GM10266 (cell line): ENCODE measurements around the gene NUDT8.
A peak's percentile ranks its signal among the peaks of the same experiment; 100 is the strongest.

Source experiments
- DNase-seq: peaks from one replicate; pipeline ENCODE4 v3.0.0; 2012; ENCODE audit errors: extremely low spot score
- TF ChIP-seq, protein P1 (sequence below): IDR thresholded peaks from 2 replicates; pipeline ENCODE4 v1.5.1; 2012; ENCODE audit warnings: mild to moderate bottlenecking, low read depth; ENCODE audit not compliant: control insufficient read depth, insufficient read depth; ENCODE audit errors: missing control alignments

NUDT8 gene

DNA sequence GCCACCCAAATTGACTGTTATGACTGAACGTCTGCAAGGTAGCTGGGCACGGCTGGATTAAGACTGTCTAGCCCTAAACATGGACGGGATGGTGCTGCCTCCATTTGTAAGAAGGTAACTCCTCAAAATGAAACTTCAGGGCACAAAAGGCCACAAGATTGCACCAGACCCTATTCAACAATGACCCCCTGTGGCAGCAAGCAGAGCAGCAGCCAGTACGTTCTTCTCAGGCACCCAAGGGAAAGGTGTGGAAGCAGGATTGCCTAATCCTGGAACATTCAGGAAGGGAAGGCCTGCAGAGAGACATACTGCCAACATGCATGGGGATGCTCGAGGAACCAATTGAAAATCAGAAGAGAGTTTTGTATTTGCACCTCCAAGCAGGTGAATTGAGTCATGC lies 14.3 kb upstream of the NUDT8 start:
- no peak for DNase-seq
- TF ChIP-seq, protein P1, sequence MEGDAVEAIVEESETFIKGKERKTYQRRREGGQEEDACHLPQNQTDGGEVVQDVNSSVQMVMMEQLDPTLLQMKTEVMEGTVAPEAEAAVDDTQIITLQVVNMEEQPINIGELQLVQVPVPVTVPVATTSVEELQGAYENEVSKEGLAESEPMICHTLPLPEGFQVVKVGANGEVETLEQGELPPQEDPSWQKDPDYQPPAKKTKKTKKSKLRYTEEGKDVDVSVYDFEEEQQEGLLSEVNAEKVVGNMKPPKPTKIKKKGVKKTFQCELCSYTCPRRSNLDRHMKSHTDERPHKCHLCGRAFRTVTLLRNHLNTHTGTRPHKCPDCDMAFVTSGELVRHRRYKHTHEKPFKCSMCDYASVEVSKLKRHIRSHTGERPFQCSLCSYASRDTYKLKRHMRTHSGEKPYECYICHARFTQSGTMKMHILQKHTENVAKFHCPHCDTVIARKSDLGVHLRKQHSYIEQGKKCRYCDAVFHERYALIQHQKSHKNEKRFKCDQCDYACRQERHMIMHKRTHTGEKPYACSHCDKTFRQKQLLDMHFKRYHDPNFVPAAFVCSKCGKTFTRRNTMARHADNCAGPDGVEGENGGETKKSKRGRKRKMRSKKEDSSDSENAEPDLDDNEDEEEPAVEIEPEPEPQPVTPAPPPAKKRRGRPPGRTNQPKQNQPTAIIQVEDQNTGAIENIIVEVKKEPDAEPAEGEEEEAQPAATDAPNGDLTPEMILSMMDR = peak; percentile 18

DNA sequence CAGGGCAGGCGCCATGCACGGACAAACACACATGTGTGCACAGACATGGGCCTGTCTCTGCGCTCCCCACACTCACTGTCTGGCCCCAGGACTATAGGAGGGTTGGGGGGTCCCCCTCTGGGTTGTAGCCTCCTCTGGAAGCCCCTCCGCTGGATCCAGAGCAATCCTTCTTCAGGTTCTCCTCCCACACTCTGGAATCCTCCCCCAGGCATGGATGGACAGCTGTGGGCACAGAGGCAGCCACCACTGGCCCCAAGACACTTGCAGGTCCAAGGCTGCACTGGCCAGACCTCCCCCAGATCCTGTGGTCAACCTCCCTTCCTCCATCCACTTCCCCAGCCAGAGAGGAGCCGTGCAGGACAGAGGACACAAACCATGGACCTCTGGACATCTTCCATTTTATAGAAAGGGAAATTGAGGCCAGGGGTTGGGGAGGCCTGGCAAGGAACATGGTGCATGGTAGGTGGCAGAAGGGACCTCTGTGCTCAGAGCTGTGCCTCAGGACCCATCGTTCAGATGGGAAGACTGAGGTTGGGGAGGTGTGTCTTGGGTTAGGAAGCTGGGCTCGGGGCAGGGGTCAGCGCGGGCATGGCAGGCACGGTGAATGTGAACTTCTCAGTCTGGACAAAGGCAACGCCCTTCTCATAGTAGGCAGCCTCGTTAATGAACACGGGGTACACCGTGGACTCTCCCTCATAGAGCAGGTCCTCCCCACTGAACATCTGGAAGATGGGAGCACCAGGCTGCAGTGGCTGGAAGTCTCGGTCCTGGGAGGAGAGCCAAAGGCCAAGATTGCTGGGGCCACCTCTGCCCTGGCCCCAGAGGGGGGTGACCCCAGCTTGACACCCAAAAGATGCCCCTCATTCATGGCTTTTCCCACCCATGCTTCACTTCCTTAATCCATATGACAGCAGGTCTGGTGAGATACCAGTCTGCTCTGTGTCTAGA lies 12.7 kb upstream of the NUDT8 start:
- TF ChIP-seq, protein P1 = no peak
- DNase-seq = no peak

DNA sequence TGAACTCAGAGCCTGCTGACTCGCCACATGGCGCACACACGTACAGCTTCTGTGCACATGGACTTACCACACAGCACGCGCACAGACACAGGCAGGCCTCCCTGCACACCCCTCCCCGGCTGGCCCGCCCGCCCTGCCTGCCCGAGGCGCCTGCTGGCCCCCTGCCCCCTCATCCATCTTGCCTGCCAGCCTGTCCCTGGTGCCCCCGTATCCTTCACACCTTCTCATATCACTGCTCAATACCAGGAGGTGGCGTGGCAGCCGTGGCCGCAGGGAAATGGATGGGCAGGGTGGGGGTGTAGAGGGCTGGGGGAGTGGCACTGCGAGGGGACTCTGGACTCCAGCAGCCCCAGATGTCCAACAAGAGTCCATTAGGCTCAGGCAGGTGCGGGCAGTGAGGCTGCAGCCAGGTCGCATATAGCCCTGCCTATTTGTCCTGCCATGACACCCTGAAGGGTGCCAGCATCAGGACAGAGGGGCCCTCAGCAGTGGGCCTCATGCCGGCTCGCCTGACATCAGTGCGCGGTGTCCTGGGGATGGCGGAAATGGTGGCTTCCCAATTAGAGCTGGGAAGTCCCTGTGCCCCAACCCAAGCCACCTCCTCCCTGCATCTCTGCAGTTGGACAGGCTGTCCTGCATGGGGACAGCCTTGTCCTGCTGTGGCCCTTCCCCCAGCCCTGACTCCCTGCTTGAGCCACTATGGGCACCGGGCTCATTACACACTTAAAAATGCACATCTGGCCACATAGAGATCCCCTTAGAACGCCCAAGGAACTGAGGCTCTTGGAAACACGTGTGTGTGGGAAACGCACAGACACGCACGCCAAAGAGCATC lies 11.8 kb upstream of the NUDT8 start:
- no peak for DNase-seq
- TF ChIP-seq, protein P1 = no peak

DNA sequence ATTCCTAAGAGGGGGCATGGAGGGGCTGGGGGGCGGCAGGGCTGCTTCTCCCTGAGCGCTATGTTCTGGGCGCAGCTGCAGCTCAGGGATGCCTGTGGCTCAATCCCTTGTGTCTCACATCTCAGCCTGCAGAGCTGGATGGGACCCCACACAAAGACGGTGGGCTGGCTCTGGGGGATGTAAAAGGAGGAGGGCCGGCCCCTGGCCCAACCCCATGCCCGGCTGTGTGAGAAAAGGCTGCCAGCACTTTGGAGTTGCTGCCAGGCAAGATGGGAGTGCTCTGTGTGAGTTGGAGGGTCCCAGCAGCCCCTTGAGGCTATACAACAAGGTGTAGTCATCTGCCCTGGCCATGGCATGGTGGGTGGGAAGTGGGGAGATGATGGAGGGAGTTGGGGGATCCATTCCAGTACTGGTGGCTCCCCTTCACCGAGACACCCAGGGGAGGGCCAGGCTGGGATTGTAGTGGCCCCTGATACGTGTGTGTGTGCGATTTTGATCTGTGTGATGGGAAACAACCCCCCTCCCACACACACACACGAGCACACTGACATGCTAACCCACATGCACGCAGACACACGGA lies 11.1 kb upstream of the NUDT8 start:
- DNase-seq = no peak
- TF ChIP-seq, protein P1 = no peak

DNA sequence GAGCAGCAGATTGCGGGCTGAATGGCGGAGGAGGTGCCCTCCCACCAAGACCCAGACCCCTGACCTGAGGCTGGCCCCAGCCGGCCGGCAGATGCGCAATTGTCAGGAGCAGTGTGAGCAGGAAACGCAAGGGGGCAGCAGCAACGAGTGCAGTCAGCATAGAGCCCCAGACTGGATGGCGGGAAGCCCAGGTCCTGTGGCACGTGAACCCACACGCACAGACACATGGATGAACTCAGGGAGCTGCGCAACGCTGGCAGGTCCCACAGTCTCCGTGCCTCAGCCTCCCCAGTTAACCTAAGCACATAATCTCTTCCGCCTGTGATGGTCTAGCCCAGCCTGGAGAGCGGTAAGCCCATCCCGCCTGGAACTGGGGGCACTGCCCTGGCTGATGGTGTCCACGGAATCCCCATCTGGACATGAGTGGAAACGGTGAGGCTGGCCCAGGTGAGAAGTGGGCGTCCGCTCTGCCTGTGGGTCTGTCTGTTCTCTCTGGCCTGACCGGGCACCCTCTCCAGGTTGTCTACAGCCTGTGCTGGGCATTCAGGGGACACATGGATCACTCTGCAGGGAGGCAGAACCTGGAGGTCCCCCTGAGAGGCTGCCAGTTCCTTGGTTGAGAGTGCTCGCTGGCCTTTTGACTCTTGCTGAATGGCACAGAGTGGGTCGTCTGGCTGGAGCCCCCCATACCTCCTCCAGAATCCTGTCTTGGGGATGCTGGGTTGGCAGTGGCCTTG lies 10.5 kb upstream of the NUDT8 start:
- no peak for DNase-seq
- TF ChIP-seq, protein P1 = peak; percentile 65

DNA sequence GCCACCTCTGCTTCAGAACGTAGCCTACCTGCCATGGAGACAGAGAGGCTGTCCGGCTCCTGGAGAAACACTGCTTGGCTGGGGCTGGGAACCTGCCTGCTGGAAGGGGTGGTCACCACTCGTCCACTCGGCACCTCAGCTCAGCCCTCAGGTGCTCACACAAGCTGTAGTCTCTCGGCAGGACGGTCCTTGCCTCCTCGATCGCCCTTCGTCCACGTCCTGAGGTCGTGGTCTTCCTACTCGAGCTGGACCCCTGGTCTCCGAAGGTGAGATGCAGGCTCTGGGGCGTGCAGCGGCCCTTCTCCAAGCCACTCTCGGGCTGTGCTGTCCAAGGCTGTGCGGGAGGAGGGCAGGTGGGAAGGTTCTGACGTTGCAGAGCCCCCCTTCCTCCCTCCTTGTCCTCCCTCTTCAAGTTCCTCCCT lies 9.7 kb upstream of the NUDT8 start, which contains the start of gene TBX10:
TBX10 (minus strand) TSS at position 326 of the 422 bp plus-strand sequence; CDS start at position 35, 291 bp downstream.
- TF ChIP-seq, protein P1 = no peak
- no peak for DNase-seq
